PFSK-1 (cell line): ENCODE results near the gene MBLAC1.

Source experiments
- FOXP2 ChIP-seq: optimal IDR thresholded peaks from 2 replicates; pipeline ENCODE3; 2011; ENCODE audit warnings: borderline replicate concordance, control low read depth, inconsistent platforms; ENCODE audit not compliant: insufficient read depth; ENCODE audit errors: extremely low read length, extremely low read depth
- POLR2AphosphoS5 ChIP-seq: IDR thresholded peaks from 2 replicates; pipeline ENCODE4 v1.6.1; 2012; ENCODE audit warnings: low read depth, mild to moderate bottlenecking, control low read depth, low read length, moderate library complexity
- SIN3A ChIP-seq: IDR thresholded peaks from 2 replicates; pipeline ENCODE4 v1.6.1; 2012; ENCODE audit warnings: mild to moderate bottlenecking, low read length, moderate library complexity, borderline replicate concordance; ENCODE audit not compliant: insufficient read depth
- TAF1 ChIP-seq: IDR thresholded peaks from 2 replicates; pipeline ENCODE4 v1.6.1; 2012; ENCODE audit warnings: low read length, control low read depth, borderline replicate concordance; ENCODE audit not compliant: insufficient read depth
- TF ChIP-seq, protein P1 (sequence below), 2 experiments: IDR thresholded peaks; 2 replicates each; pipeline versions ENCODE4 v1.6.1 to v1.8.0; 2011 to 2012; ENCODE audit warnings: low read depth in 2 of 2, low read length in 2 of 2, control low read depth in 1 of 2, inconsistent platforms in 1 of 2, mild to moderate bottlenecking in 1 of 2, moderate library complexity in 1 of 2; ENCODE audit not compliant: insufficient read depth in 1 of 2

Gene MBLAC1

DNA sequence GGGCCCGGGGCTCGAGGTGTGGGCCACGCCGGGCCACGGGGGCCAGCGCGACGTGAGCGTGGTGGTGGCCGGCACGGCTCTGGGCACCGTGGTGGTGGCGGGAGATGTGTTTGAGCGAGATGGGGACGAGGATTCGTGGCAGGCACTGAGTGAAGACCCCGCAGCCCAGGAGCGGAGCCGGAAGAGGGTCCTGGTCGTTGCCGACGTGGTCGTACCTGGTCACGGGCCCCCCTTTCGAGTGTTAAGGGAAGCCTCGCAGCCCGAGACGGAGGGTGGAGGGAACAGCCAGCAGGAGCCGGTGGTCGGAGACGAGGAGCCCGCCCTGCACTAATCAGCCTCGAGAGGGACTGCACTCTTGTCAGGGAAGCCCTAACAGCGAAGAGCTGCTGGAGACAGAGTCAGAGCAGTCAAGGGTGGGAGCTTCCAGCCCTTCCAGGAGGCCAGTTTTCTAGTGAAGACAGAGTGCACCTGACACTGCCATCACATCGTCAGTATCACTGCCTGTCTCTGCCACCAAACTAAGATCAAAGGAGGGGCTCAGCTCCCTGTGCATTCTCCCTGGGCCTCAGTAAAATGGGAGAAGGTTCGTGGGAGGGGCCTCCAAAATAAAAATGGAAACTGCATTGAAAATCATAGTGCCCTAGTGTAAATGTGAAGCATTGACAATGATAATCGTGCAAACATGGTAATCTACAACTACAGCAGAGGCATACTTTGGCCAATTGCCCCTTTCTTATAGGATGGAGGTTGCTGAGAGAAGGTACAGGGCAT is 1.3 kb downstream of the MBLAC1 start:
- TF ChIP-seq FOXP2 (no peak), SIN3A (no peak)
- TF ChIP-seq, protein P1, sequence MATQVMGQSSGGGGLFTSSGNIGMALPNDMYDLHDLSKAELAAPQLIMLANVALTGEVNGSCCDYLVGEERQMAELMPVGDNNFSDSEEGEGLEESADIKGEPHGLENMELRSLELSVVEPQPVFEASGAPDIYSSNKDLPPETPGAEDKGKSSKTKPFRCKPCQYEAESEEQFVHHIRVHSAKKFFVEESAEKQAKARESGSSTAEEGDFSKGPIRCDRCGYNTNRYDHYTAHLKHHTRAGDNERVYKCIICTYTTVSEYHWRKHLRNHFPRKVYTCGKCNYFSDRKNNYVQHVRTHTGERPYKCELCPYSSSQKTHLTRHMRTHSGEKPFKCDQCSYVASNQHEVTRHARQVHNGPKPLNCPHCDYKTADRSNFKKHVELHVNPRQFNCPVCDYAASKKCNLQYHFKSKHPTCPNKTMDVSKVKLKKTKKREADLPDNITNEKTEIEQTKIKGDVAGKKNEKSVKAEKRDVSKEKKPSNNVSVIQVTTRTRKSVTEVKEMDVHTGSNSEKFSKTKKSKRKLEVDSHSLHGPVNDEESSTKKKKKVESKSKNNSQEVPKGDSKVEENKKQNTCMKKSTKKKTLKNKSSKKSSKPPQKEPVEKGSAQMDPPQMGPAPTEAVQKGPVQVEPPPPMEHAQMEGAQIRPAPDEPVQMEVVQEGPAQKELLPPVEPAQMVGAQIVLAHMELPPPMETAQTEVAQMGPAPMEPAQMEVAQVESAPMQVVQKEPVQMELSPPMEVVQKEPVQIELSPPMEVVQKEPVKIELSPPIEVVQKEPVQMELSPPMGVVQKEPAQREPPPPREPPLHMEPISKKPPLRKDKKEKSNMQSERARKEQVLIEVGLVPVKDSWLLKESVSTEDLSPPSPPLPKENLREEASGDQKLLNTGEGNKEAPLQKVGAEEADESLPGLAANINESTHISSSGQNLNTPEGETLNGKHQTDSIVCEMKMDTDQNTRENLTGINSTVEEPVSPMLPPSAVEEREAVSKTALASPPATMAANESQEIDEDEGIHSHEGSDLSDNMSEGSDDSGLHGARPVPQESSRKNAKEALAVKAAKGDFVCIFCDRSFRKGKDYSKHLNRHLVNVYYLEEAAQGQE (IDR thresholded peaks at IDR 0.05; ENCODE audit: insufficient read depth in 1 of 2, low read depth in 2 of 2, low read length in 2 of 2): no peak

DNA sequence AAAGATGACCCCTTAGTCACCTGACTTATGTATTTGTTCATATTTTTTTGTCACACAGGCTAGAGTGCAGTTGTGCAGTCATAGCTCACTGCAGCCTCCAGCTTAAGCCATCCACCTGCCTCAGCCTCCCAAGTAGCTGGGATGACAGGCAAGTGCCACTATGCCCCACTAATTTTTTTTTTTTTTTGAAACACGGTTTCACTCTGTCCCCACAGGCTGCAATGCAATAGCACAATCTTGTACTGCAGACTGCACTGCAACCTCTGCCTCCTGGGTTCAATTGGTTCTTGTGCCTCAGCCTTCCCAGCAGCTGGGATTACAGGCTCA is 1.8 kb downstream of the MBLAC1 start:
- no peak for TF ChIP-seq POLR2AphosphoS5
- TF ChIP-seq, protein P1 (IDR thresholded peaks at IDR 0.05; ENCODE audit: insufficient read depth in 1 of 2, low read depth in 2 of 2, low read length in 2 of 2): no peak
- no peak for TF ChIP-seq SIN3A
- TF ChIP-seq TAF1: no peak
- TF ChIP-seq FOXP2: no peak

DNA sequence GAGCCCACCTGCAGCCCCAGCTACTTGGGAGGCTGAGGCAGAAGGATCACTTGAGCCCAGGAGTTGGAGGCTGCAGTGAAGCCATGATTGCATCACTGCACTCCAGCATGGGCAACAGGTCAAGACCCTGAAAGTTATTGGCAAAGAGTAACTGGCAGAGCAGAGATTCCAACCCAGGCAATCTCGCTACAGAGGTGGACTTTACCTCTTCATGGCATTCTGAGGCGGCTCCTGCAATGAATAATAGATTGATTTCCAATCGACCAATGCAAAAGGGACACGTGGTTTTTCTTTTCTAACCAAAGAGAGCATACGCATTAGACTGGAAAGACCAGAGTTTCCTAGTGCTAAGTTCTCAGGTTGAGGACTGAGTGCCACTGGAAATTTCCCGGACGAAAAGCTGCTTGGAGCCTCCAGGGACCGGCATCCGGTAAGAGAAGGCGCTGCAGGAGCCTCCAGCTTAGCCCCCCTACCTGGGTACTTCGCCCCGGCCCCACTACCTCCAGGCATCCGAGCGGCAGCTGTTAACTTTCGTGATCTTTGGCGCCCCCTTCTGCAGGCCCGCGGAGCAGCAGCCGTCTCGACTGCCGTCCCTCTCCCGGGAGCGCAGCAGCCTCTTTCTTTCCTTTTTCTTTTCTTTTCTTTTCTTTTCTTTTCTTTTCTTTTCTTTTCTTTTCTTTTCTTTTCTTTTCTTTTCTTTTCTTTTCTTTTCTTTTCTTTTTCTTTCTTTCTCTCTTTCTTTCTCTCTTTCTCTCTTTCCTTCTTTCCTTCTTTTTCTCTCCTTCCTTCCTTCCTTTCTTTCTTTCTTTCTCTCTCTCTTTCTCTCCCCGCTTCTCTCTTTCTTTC is 4.1 kb downstream of the MBLAC1 start:
- TF ChIP-seq SIN3A (no peak), TAF1 (no peak), FOXP2 (no peak), POLR2AphosphoS5 (no peak)
- TF ChIP-seq, protein P1 (IDR thresholded peaks at IDR 0.05; ENCODE audit: insufficient read depth in 1 of 2, low read depth in 2 of 2, low read length in 2 of 2): no peak

DNA sequence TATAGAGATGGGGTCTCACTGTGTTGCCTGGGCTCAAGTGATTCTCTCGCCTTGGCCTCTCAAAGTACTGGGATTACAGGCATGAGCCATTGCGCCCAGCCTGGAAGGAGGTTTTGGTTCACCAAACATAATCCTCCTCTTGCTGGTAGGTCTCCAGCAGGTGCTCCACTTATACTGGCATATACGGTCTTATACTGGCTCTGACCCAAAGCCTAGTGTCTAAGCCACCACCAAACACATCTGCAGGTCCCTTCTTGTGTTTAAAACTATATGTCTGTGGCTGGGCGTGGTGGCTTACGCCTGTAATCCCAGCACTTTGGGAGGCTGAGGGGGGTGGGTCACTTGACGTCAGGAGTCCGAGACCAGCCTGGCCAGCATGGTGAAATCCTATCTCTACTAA is 5.4 kb downstream of the MBLAC1 start:
- TF ChIP-seq POLR2AphosphoS5 (no peak), SIN3A (no peak), TAF1 (no peak), FOXP2 (no peak)
- TF ChIP-seq, protein P1 (IDR thresholded peaks at IDR 0.05; ENCODE audit: insufficient read depth in 1 of 2, low read depth in 2 of 2, low read length in 2 of 2): no peak
